ENCODE data around the gene FRMD4A.
"Not testable (repeated sequence)": the region's sequence is repeated elsewhere in the genome, so short reads cannot be mapped to it uniquely, and the experiment has no call there.

Gene FRMD4A

DNA sequence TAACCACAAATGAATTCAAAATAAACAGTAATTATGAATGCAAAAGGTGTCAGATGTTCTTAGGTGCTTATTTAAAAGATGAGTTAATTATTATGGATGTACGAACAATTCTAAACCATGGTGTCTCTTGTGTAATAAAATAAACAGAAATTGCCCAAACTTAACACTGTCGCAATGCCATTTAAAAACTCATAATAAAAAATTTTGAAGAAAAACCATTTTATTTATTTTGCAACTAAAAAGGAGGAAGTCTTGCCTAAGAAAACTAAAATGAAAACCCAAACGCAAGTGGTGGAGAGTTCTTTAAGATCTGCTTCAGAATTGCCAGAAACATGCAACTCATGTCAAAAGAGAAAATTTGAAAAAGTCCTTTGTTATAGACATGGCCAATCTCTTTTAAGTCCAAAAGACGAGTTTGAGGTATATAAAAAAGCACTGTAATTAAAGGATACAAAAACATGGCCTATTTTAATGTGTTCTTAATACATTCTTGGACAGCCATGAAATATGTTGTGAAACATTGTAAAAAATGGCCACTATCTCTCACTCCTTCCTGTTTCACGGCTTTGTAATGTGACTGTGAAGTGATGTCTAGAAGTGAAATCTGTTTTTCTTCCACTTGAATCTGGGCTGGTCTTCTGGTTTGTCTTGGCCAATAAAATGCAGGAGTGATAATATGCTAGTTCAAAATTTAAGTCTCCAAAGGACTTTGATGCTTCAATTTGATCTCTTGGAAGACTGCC, 421.0 kb downstream of the FRMD4A start:
- no peak for DNase-seq (ENCODE audit: low spot score)

DNA sequence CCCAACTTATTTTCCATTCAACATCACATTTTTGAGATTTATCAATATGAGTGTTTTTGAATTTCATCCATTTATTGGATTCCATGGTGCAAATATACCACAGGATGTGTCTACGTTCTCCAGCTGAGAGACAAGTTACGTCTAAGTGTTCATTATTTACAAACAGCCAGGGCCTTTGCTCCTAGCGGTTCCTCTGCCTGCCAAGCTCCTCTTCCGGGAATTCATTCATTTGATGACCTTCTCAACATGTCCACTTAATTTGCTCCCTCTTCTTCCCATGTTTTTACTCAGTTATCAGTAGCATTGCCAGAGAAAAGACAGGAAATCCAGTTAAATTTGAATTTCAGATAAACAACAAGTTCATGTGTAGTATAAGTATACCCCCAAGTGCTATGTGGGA, 422.2 kb downstream of the FRMD4A start:
- DNase-seq (ENCODE audit: low spot score), result no peak

DNA sequence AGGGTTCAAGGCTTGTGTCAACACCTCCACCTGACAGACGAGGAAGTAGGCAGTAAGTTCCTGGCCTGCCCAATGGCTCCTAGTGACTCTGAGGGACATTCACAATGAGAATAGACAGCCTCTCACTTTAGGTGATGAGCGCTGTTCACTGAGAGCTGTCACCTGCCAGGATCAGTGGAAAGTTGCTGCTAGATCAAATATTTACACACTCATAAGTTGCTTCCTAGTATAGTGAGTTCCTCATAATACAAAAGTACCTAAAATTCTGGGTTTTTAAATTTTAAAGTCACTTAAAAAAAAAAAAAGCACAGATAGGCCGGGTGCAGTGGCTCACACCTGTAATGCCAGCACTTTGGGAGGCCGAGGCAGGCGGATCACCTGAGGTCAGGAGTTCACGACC, 423.2 kb downstream of the FRMD4A start:
- no peak for DNase-seq (ENCODE audit: low spot score)

DNA sequence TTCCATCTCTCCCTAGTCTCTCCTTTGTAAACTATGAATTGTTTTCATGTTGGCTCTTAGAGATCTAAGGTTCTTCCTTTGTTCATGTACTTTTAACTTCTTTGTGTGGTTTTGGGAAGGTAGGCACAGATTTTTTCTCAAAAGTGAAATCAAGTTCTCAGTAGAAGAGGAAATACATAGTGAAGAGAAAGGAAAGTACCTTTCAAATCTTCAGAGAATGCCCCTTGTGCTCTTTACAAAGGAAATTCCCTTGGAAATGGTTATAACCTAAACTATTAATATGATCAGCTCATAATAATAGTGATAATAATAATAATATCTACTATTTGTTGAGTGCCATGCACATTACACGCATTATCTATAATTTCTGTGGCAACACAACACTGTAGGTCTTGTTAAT, 425.4 kb downstream of the FRMD4A start:
- DNase-seq (ENCODE audit: low spot score), result no peak

DNA sequence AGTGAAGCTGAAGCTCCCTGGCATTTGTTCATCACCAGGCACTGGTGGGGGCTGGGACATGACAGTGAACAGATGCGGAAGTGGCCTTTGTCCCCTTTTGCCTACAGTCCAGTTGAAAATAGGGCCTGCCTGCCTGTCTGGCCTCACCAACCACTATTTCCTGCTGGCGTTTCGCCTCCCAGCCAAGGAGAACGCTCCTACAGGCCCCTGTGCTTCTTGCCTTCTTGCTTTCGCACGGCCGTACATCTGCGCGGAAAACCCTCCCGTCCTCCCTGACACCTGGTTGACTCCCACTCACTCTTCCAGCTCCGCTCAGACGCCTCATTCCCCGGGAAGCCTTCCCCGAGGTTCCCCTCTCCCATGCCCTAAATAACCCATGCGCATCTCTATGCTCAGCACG, 426.7 kb downstream of the FRMD4A start:
- DNase-seq (ENCODE audit: low spot score), result no peak

DNA sequence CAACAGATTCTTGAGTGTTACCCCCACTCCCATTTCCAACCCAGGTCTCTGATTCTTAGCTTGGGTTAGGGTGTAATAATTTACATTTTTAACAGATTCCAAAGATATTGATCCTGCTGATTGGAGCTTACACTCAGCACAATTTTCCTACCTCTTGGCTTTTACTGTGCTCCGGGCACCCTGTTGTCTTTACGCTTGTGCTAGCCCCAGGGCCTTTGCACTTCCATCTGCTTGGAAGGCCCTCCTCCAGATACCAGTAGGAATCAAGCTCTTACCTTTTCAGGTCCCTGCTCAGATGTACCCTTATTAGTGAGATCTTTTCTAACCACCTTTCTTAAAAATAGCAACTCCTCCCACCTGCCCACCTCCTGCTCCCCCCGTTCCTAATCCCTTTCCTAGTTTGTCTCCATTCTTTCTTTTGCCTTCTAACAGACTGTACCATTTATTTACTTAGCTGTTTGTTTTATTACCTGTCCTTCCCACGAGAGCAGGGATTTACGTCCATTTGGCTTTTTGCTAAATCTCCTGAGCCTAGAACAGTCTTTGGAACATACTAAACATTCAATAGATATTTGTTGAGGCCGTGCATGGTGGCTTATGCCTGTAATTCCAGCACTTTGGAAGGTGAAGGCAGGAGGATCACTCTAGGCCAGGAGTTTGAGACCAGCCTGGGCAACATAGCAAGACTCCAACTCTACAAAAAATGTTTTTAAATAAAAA, 427.7 kb downstream of the FRMD4A start:
- DNase-seq (ENCODE audit: low spot score), result no peak

DNA sequence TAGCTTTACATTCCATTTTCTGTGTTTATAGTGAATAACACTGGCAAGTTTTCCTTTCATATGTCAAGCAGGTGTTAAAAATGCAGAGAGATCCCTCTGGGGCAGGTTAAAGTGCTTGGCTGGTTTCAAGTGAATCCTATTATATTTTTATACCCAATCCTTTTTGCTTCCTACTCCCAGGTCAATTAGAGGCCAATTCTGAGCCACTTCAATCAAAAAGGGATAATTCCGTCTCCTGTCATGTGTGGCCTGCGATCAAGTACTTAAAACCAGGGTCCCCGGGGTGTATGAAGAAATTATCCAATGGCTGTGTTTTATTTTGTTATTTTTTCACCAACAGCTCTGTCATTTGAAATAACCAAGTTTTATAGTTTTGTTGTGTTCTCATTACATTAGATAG, 430.8 kb downstream of the FRMD4A start:
- DNase-seq (ENCODE audit: low spot score), result no peak

DNA sequence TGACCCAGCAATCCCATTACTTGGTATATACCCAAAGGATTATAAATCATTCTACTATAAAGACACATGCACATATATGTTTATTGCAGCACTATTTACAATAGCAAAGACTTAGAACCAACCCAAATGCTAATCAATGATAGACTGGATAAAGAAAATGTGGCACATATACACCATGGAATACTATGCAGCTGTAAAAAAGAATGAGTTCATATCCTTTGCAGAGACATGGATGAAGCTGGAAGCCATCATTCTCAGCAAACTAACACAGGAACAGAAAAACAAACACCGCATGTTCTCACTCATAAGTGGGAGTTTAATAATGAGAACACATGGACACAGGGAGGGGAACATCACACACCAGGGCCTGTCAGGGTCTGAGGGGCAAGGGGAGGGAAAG, 434.6 kb downstream of the FRMD4A start:
- DNase-seq (ENCODE audit: low spot score), result not testable (repeated sequence)

DNA sequence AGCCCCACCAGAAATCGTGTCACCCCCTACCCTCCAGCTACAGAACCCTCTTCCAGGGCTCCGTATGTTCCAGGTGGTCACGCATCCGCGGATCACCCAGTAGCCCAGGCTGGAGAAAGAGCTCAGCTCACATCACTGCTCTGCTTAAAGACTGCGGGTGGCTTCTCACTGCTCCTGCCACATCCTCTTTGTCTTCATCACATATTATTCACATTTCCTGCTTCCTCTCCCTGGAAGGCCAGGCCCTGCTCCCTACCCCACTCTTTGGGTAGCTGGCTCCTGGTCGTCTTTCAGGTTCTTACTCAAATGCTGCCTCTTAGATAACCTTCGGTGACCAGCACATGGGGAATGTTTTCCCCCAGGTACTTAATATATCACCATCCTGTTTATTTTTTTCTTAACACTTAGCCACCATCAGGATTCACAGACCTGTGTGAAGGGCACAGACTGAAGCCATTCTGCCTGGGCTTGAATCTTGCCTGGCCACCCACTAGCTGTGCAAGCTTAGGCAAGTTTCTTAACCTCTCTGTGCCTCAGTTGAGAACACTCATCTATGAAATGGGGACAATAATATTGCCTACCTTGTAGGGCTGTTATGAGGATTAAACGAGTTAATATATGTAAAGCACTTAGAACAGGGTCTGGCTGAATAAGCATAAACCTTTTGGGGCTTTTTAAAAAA, 436.2 kb downstream of the FRMD4A start:
- DNase-seq (ENCODE audit: low spot score), result no peak

DNA sequence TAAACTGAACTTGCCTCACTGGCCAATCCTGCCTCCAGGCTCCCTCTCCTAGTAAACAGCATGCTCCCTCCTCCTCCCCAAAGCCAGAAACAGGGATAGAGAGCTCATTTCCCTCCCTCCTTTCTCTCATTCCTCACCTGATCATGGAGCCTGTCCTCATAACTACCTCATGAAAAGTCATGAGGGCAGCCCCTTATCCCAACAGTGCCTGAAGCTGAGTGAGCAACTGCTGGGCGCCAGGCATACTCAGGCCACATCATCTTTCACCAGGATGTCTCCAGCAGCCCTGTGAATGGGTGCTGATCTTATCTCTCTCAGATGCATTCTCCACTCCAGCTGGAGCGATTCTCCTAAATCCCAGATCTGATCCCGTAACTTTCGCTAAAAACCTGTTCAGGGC, 436.8 kb downstream of the FRMD4A start:
- no peak for DNase-seq (ENCODE audit: low spot score)

DNA sequence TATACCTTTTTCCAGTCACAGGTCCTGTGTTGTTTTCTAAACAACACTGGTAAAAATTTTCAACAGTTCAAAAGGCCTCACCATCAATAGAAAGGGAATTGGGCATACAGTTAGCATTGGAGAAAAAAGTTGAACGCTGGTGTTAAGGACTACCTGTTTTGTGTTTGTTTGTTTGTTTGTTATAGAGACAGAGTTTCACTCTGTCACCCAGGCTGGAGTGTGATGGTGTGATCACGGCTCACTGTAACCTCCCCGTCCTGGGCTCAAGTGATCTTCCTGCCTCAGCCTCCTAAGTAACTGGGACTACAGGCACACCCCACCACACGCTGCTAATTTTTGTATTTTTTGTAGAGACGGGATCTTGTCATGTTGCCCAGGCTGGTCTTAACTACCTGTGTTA, 437.9 kb downstream of the FRMD4A start:
- no peak for DNase-seq (ENCODE audit: low spot score)

DNA sequence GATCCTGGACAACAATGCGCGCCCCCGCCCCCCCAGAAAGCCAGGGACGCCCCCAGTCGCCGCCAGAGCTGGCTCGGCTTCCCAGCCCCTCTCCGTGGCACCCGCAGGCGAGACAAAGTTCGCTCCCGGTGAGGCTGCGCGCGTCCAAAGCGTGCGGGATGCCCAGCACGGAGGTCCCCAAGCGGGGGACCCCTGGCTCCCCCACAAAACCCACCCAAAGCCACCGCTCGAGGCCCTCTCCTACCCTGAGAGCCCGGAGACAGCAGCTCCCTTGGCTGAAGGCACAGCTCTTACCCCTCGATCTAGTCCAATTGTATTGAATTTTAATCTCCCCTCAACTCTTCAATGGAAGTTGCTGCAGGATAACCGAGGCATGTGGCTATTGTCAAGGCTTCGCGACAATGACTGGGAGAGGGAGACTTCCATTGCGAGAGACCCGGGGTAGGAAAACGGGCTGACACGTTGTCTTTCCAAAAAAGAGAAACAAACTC, 438.7 kb downstream of the FRMD4A start:
- no peak for DNase-seq (ENCODE audit: low spot score)

DNA sequence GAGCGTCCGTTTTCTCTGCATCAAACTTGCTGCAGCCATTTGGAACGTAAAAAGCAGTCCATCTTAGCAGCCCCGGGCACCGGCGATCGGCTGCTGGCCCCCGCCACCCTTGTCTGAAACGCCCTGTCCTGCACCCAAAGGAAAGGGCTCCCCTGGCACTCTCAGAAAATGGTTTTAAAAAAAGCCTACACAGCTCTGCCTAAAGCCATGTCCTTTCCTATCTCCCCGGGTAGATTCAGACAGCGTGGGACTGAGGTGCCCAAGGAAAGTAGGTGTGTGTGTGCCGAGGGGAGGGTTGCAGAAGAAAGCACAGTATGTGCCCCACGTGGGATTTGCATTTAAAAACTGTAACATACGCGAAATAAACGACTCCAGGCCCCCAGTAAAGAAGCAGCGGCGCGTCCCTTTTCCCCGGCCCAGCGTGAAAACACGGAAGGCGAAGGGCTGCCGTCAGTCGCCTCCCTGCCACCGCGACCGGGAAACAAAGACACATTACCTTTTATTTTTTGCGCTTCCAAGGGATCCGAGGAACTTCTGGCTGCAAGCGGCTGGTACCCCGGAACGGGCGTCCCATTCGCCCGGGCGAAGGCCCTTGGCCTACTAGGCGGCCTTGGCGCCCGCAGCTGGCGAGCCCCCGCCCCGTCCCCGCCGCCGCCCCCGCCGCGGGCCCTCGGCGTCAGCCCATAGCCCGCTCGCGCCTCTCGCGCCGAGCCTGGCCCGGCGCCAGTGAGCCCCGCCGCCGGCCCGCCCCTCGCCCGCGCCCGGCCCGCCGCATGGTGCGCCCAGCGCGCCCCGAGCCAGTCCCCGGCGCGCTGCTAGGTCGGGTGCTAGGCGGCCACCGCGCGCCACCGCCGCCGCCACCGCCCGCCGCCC, 439.4 kb downstream of the FRMD4A start:
- DNase-seq (ENCODE audit: low spot score), result no peak

DNA sequence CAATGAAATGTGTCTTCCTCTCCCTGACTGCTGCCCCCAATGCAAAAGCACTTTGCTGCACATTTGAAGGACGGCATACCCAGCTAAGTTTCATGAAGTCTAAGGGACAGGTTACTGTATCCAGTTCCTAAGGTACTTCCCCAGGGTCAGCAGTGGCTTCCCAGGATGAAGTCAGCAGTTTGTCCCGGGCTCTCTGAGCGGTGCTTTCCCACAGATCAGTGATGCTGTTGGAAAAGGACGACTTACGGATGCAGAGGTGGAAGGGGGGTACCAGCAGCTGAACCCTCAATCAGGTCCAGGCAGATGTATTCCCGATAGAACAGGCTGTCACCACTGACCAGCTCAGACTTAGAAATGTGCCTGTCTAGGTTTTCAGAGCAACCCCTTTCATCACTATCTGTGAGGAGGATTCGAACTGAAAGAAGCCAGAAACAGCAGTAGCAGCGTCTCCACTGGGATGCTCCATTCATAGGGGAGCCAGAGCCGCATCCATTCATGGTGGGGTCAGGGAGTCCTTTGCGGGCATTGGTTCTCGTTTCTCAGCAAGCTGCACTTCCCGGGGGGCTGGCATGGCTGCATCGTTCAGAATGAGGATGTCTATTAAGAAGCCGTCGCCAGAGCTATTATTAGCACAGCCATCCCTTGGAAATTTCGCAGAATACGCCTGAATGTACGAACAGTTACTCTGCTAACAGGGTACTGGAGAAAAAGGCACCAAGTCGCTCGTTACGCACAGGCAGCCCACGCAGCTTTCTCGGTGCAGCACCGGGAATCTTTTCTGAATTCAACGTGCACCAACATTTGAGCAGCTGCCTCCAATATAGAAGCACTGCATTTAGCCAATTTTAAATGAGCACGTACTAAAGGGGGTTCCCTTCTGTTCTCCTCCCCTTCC, 440.2 kb downstream of the FRMD4A start:
- DNase-seq (ENCODE audit: low spot score), result no peak

DNA sequence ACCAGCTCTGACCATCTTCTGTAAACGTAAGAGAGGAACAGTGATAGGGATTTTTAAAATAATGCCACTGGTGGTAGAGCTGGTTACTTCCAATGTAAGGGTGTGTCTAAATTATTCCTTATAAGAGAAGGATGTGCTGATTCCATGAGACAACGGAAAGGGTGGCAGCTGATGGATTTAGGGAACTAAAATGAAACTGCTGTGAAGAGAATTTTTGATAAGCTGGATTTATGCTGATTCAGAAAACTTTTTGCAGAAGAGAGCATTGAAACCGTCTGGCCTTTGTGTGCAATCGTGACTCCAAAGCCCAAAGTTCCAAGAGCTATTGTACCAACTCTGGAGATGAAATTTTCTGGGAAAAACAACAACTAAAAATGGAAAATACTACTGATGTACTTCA, 443.0 kb downstream of the FRMD4A start:
- DNase-seq (ENCODE audit: low spot score), result no peak

DNA sequence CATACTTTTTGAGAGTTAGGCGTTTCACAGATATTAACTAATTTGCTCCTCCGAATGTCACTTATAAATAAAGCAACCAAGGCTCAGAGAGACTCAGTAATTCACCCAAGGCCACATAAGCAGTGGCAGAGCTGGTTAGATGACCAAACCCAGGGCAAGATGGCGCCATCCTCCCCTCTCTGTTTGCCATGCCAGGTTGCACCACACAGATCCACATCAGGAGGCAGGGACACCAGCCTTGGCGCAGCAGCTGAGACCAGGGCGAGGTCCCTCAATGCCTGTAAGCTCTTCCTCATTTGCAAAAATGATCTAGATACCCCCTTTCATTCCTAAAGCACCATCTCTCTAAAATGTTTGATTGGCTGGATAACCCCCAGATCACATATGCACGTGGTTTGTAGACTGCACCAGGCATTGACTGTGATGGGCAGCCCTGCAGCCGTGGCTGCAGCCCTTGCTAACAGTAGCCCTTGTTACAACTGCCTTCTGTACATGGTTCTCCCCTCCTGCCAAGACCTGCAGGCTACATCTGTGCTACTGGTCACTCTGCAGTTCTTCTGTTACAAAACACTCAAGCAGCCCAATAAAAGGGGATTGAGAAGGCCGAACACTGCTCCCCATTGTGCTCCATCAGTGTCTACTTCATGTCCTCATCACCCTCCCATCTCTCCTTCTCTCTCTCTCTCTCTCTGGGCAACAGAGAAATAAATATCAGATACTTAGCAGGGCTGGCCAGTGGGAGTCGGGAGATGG, 445.3 kb downstream of the FRMD4A start:
- no peak for DNase-seq (ENCODE audit: low spot score)

DNA sequence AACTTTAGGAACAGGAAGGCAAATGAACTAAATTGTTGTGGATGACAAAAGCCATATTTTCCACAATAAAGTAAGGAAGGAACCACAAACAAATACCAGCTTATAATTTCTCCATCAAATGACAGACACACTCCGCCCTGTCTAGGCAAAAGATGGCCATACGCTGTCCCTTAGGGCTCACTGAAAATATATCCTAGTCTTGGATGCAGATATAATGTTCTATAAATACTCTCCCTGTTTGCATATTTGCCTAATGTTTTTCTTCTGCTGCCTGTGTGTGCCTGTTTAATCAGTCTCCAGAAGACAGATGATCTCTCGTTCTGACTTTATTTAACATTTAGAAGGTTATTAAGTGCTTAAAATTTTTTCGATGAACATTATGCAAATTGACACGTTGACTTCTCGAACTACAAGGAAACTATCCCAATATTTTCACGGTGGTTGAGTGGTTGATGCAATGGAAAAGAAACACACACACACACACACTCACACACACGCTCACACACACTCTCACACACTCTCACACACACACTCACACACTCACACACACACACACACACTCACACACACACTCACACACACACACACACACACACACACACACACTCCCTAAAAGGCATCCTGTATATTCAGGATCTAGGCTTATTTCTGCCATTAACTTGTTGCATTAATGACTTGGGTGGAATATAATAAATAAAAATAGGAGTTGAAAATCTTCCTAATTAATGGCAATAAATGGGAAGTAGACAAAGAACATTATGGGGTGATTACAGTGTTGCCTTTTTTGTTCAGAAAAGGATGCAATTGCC, 446.9 kb downstream of the FRMD4A start:
- DNase-seq (ENCODE audit: low spot score), result no peak

DNA sequence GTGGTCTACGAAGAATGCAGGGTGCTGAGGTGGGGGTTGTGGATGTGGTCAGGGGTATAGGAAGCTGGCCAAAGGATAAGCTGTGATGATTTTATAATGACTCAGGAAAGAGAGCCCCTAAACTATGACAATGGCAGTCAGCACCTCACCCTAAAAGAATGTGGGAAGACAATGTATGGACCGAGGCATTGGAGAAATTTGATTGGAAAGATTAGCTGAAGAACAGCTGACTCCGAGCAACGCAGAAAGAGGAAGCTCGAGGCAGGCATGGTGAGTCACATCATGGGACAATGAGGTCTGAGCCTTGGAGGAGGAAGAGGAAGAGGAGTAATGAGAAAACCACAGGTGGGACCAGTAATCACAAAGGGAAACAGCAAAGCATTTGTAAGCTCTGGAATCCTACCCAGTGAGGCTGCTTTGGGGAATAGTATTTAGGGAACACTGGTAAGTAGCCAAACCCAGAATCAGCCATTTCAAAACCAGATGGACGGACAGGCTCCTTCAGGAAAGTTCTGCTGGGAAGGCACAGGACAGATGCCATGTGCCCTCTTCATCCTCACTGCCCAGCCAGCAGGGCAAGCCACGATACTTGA, 448.5 kb downstream of the FRMD4A start:
- DNase-seq (ENCODE audit: low spot score), result no peak

DNA sequence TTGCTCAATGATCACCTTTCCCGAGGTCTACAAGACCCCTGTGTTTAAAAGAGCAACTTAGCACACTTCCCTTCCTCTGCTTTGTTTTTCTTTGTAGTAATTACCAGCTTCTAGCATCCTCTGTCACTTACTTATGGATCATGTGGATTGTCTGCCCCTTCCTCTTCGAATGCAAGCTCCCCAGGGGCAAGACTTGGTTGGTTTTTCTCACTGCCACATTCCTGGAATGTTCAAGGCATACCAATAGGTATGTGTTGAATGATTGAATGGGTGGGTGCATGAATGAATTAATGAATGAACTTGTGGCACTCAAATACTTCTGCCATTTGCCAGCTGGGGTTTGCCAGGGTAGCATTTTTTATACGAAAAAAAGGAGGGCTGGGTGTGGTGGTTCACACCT, 450.0 kb downstream of the FRMD4A start:
- DNase-seq (ENCODE audit: low spot score), result no peak

All from HuH-7 (cell line).